T-helper 22 cell (primary cell): ENCODE measurements around the gene IGF2R.
A peak's percentile ranks its signal among the peaks of the same experiment; 100 is the strongest.

ENCODE experiments used
- DNase-seq: peaks from one replicate; pipeline ENCODE4 v3.0.0-alpha.2; 2020; ENCODE audit warnings: low read depth

Gene IGF2R

DNA sequence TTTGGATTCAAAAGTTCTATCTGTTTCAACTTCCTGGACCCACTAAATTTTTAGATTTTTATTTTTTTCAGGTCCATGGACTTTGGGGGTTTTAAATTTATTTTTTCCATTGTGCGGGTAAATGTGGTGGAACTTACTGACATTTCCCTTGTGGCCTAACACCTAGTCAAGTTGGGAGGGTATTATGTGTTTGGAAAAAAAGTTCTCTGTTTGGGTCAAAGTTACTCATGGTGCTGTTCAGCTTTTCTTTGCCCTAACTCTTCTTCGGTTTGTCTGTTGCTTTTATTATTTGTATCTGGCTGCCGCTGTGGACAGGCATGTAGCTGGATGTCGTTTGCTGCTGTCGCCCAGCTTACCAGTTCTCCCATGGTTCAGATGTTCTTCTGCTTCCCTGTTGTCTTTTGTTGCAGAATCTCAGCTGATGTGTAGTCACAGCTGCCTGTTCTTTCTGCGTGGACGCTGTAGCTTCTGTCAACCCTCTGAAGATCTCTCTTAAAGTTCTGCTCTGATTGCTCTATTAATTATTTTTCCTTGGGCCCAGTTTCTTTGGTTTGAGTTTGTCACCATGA is 7.9 kb downstream of the IGF2R start:
- no peak for DNase-seq

- DNase-seq: no peak
These were observed 8.5 kb downstream of the IGF2R start for GRCh38 chr6:159977255-159977903.

DNA sequence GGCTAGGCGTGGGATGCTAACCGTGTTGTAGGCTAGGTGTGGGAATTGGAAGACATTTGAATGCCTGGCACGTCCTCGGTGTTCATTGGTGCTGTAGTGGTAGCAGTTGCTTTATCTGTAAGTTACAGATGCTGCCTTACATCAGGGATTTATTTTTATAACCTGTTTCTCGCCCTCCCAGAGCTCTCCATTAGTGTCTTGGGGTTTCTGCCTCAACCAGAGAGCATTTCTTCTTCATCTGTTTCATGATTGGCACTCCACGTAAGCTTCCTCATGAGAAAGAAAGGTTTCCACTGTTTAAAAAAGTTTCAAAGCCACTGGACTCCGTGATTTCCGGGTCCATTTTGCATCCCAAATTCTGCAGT is 9.0 kb downstream of the IGF2R start:
- no peak for DNase-seq

- peak; percentile 8 for DNase-seq
These were observed 9.6 kb downstream of the IGF2R start for GRCh38 chr6:159978291-159979135.

GRCh38 chr6:159979136-159979874 is 10.4 kb downstream of the IGF2R start:
- DNase-seq: no peak

- DNase-seq: no peak
These were observed 11.6 kb downstream of the IGF2R start for GRCh38 chr6:159980474-159980873.

DNA sequence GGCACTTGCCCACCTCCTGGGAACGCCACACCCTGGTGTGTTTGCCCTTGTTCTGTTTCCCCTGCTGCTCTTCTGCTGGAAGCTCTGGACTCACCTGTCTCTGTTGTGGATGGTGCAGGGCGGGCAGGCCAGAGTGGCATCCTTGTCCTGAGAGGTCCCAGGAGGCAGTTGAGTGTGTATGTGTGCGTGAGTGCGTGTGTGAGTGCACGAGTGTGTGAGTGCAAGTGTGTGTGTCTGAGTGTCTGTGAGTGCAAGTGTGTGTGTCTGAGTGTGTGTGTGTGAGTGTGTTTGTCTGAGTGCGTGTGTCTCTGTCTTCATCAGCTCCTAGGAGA is 12.2 kb downstream of the IGF2R start:
- no peak for DNase-seq

- peak; percentile 34 for DNase-seq
These were observed 12.7 kb downstream of the IGF2R start for GRCh38 chr6:159981403-159982245.

DNA sequence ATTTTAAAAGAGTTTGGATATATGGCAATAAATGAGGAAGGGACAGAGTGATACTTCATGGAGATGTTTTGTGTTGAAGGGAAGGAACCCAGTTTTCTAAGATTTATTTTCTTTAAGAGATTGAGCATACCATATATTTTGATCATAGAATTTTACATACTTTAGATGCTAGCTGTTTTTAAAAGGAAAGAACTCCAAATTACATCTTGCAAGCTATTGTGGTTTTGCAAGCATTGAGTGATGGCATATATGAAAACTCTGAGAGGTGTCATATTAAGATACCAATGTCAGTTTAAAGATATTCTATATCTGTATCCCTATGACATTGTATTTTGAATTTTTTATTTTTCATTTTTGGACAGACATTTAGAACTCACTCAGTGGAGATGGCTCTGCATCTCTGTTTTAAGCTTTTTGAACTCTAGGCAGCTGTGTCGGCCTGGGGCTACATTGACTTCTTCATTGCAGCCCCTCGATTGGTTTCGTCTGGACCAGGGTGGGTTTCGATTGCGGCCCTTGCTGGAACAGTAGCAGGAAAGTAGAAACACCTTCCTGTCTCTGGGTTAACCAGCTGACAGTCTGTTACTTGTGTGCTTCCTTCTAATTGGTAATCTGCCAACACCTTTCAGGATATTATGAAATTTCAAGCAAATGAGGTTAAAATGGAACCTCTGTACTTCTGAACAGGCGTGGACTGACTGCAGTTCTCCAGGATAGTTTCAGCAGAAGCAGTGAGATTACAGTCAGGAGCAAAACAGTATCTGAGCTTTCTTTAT is 14.0 kb downstream of the IGF2R start:
- no peak for DNase-seq

DNA sequence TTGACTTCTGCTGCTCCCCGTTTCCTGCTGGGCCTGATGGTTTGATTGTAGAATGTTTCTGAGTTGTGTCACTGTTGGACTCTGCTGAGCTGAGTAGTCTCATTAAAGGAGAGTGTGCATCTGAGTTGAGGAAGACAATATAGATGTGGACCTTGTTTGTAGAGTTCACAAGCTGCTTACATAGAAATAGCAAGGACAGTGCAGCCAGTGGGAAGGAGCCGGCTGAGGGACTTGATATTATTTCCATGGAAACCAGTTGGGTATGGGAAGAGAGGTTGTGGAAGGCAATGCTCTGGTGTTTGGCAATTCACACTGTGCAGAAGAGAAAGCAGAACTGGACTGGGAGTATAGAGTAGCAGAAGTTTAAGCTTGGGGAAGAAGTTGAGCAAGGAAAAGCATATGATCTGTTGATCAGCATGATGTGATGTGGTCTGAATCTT is 14.8 kb downstream of the IGF2R start:
- DNase-seq: no peak

DNA sequence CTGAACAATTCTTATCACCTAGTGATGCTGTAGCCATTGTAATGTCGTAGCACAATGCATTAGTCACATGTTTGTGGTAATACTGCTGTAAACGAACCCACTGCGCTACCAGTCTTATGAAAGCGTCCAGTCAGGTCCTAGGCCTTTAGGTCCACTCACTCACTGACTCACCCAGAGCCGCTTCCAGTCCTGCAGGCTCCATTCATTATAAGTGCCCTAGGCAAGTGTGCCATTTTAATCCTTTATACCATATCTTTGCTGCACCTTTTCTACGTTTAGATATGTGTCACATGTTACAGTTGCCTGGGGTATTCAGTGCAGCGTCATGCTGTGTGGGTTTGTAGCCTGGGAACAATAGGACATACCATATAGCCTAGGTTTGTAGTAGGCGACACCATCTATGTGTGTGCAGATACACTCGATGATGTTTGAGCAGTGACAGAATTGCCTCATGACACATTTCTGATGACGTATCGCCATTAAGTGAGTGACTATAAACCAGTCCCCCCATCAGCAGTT is 15.4 kb downstream of the IGF2R start:
- DNase-seq: no peak

GRCh38 chr6:159985296-159985945 is 16.5 kb downstream of the IGF2R start:
- no peak for DNase-seq

DNA sequence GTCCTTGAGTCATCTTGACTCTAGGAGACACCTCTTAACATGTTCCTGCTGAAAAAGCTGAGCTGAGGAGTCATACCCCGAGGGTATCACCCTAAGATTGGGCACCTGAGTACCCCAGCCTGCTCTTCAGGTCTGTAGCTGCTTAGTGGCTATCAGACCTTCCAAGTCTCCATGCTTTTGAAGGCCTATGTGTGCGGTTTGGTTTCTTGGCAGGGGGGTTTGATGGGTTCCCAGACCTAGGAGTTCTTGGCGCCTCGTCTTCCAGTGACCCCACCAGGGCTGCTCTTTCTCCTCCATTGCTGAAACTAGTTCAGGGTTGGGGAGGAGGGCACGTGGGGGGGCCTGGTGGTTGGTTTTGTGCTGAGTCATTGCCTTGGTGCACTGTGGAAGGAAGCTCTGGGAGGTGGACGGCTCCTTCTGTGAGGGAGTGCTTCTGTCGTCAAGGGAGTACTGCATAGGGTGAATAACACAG is 20.1 kb downstream of the IGF2R start:
- no peak for DNase-seq

DNA sequence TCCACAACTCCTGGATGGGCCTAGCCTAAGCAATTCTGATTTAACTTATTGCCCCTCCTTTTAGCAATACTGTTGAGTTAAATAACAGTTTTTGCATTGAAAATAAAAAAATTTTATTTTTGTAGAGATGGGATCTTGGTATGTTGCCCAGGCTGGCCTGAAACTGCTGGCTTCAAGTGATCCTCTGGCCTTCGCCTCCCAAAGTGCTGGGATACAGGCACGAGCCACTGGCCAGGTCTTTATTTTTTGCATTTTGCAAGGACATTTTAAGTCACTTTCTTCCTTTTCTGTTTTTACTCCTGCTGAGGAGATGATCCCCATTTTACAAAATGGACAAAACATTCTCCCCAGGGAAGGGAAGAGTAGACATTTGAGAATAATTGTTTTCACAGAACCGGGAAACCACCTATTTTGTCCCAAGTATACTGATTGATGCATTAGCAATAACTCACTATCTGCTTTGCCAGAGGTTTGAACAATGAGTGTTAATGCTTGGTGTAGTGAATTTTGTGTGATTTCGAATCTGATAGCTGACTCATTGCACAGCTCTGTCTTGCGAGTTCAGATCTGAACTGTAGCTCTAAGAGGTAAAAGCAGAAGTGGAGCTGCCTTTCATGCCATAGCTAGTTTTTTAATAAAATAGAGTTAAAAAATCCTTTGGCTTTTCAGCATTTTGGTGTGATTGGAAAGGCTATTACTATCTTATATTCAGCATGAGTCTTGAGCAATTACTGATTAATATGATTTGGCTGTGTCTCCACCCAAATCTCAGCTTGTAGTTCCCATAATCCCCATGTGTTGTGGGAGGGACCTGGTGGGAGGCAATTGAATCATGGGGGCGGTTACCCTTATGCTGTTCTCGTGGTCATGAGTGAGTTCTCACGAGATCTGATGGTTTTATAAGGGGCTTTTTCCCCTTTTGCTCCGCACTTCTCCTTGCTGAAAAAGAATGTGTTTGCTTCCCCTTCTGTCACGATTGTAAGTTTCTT is 20.9 kb downstream of the IGF2R start:
- no peak for DNase-seq

DNA sequence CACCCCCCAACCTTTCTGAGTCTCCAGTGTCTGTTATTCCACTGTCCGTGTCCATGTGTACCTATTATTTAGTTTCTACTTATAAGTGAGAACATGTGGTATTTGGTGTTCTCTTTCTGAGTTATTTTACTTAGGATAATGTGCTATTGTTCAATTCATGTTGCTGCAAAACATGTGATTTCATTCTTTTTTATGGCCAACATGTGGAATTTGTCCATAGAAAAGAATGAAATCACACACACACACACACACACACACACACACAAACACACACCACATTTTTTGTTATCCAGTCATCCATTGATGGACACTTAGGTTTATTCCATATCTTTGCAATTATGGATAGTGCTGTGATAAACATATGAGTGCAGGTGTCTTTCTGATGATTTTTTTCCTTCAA is 23.5 kb downstream of the IGF2R start:
- DNase-seq: no peak

GRCh38 chr6:159995405-159995804 is 26.5 kb downstream of the IGF2R start:
- DNase-seq: no peak

DNA sequence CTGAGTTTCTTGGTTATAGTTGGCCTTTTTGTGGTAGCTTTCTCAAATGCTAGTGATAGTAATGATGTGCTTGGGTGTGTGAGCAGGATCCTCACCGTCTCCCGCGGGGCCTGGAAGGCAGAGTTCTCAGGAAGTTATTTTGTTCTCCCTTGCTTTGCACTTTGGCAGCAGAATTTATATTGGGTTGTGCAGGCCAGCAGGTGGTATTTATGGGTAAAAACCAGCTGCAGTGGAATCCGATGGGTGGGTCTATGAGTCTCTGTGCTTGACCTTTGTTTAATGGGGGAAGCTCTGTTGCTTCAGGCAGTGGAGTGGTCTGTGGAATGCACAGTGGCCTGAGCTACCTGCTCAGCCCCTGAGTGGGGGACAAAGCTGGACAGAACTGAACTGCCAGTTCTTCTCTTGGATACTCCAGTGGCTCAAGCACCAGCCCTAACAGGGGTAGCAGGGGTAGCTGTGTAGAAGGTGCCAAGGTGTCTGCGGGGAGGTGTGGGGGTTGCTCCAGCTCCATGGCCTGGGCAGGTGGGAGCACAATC is 27.3 kb downstream of the IGF2R start:
- DNase-seq: no peak

DNA sequence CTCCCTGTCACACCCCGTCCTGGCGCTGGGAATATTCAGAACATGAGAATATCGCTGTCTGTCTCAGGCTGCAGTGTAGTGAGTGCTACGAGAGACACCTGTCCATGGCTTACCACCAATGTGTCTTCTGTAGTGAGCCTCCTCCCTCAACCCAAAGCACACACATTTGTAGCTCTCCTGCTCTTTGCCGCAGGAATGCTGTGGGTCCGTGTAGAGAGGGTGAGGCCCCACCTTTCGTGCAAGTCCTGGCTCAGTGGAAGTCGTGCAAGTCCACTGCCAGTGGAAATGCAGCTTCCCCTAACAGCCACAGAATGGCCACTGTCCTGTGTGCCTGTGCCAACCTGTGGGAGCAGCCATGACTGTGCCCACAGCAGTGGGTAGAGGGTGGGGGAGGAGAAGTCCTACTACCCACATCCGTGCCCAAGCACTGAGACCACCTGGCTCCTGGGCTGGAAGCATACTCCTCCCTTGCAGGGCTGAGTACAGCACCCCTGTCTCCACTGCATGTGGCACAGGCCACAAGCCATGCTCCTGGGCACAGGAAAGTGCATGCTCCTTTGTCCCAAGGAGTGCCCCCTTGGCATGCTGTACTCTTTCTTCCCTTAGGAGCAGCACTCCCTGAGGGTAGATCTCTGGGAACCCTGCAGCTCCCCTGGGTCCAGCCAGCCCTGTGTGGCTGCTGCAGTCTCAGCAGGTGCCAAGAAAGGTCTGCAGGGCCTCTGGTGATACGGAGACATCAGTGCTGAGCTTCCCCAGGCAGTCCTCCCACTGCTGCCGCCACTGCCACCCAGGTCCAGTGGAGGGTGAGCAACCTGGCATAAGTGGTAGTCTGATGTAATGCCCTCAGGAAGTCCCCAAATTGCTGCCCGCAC is 28.0 kb downstream of the IGF2R start:
- DNase-seq: no peak
